ENCODE measurements around the gene DGCR2. TPM values are rescaled to one million over a fixed set of nuclear protein-coding genes. Genes with fewer than 3 reads are reported as not detected.

The DGCR2 gene
- total and polyA plus RNA-seq, 2 of the 8 experiments (the other 6 are each of a cell fraction or from before 2014, with no cell fraction given): 42.3 to 62.2 TPM

DNA sequence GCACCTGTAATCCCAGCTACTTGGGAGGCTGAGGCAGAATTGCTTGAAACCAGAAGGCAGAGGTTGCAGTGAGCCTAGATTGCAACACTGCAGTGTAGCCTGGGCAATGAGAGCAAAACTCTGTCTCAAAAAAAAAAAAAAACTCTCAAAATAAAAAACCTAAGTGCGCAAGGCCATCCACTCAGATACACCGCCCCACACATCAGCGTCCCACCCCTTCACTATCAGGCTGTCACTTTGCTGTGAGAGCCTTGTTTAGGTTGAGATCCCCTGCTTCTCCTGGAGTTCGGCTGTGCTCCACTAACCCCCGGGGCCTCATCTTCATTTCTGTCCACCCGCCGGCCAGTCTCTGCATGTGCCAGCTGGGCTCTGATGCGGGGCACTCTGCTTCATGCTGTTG is 44.2 kb upstream of the DGCR2 start:
- CTCF ChIA-PET (ENCODE audit: partially characterized antibody): interaction anchor here (0.6 to 2.3 kb wide), 2 partner anchors 11 to 122 kb away, joined by 3 to 11 read pairs; no protein-coding TSS in a partner anchor
- DNase-seq (ENCODE audit: low read depth in 1 of 2, low spot score in 2 of 2): no peak
- H2AFZ ChIP-seq (ENCODE audit: low read length): no peak overlapping the region
- peaks cover 20 to 46% (median 38%) of the 10 kb centered on the region in 4 experiments for H3K27me3 ChIP-seq (replicated peaks in 1 of 4; ENCODE audit: control insufficient read depth in 3 of 4, extremely low read depth in 1 of 4, insufficient read depth in 3 of 4, low read length in 3 of 4)
- no peak overlapping the region for H3K4me2 ChIP-seq (ENCODE audit: insufficient read depth in 1 of 2, low read depth in 2 of 2, low read length in 2 of 2)
- H2BK120ac ChIP-seq (replicated peaks; ENCODE audit: low read depth, low read length): no peak overlapping the region
- no peak overlapping the region for H3K4me3 ChIP-seq (ENCODE audit: extremely low read depth in 1 of 4, insufficient read depth in 2 of 4, low read depth in 3 of 4, low read length in 4 of 4)
- peaks cover 0 to 2% of the 10 kb centered on the region in 2 experiments for H4K20me1 ChIP-seq (replicated peaks in 1 of 2; ENCODE audit: control insufficient read depth in 1 of 2, insufficient read depth in 2 of 2, low read length in 2 of 2)
- H4K91ac ChIP-seq (replicated peaks; ENCODE audit: insufficient read length, low read length): no peak overlapping the region
- no peaks in the 10 kb centered on the region for H3K79me1 ChIP-seq (ENCODE audit: low read depth, low read length)
- FAIRE-seq: no peak
- no peak overlapping the region for H2BK5ac ChIP-seq (ENCODE audit: low read depth, low read length)
- no peaks in the 10 kb centered on the region for H3K36me3 ChIP-seq (ENCODE audit: control insufficient read depth in 2 of 4, insufficient read depth in 4 of 4, low read length in 3 of 4)
- H3K79me2 ChIP-seq (ENCODE audit: control insufficient read depth in 1 of 2, insufficient read depth in 2 of 2, low read length in 2 of 2): no peaks in the 10 kb centered on the region
- no peak overlapping the region for H3K23ac ChIP-seq (ENCODE audit: insufficient read length)
- H3K9ac ChIP-seq (replicated peaks in 1 of 4; ENCODE audit: extremely low read depth in 1 of 4, low read depth in 3 of 4, low read length in 3 of 4): no peak overlapping the region
- H3K27ac ChIP-seq (ENCODE audit: low read depth, low read length): no peak overlapping the region
- peaks cover 4% of the 10 kb centered on the region for H3K23me2 ChIP-seq (ENCODE audit: low read depth, low read length)
- H3K4ac ChIP-seq (replicated peaks; ENCODE audit: insufficient read length, low read depth, low read length): no peak overlapping the region
- POLR2A ChIA-PET (ENCODE audit: partially characterized antibody): no interaction called here
- H3K9me3 ChIP-seq (ENCODE audit: insufficient read depth in 2 of 2, low read depth in 1 of 2, low read length in 1 of 2): no peaks in the 10 kb centered on the region
- H2BK12ac ChIP-seq (ENCODE audit: low read depth, low read length): no peak overlapping the region
- no peak overlapping the region for H2AK5ac ChIP-seq (ENCODE audit: low read depth, low read length)
- H3K56ac ChIP-seq (replicated peaks; ENCODE audit: insufficient read length, low read depth, low read length): no peak overlapping the region
- WGBS, 2 experiments (ENCODE audit: extremely low coverage in 1 of 2, insufficient coverage in 1 of 2, insufficient read length in 1 of 2, insufficient replicate concordance in 2 of 2, low coverage in 1 of 2, low lambda C conversion rate in 2 of 2, missing lambda C conversion rate in 1 of 2): 86% methylated on average over 8 of the region's 8 CpGs; no CpG with 5 or more reads in 1 of the 2 experiments
- no peak overlapping the region for H2BK20ac ChIP-seq (ENCODE audit: low read length)
- peaks cover 0 to 11% (median 7%) of the 10 kb centered on the region in 4 experiments; a peak in 6 of 7 replicates for H3K4me1 ChIP-seq (replicated peaks in 1 of 4; ENCODE audit: control insufficient read depth in 3 of 4, insufficient read depth in 4 of 4, low read length in 3 of 4)
- H4K8ac ChIP-seq (ENCODE audit: extremely low read depth, insufficient read depth, low read length): no peak overlapping the region
- no peak overlapping the region for H2BK15ac ChIP-seq (ENCODE audit: low read length)
- H3K14ac ChIP-seq (ENCODE audit: insufficient read length): no peak overlapping the region
- no peak overlapping the region for H3K18ac ChIP-seq (ENCODE audit: extremely low read depth, low read length)
- no peak overlapping the region for H4K5ac ChIP-seq (ENCODE audit: insufficient read length, low read depth, low read length)
- TF ChIP-seq, protein P1, sequence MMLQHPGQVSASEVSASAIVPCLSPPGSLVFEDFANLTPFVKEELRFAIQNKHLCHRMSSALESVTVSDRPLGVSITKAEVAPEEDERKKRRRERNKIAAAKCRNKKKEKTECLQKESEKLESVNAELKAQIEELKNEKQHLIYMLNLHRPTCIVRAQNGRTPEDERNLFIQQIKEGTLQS (IDR thresholded peaks at IDR 0.05; ENCODE audit: insufficient read depth, low read depth, low read length): no peak
- TF ChIP-seq POLR2A (IDR thresholded peaks at IDR 0.05; ENCODE audit: control extremely low read depth in 1 of 2, low read depth in 2 of 2, low read length in 2 of 2) (no peak), JUND (IDR thresholded peaks at IDR 0.05; ENCODE audit: low read length) (no peak), CTBP2 (IDR thresholded peaks at IDR 0.05; ENCODE audit: borderline replicate concordance, insufficient read depth, insufficient read length, low read length) (no peak), EZH2 (IDR thresholded peaks at IDR 0.05; ENCODE audit: low read depth, low read length, severe bottlenecking) (no peak), SUZ12 (IDR thresholded peaks at IDR 0.05; ENCODE audit: low read length) (no peak), CHD2 (IDR thresholded peaks at IDR 0.05; ENCODE audit: low read length) (no peak), ZNF274 (IDR thresholded peaks at IDR 0.05; ENCODE audit: borderline replicate concordance, extremely low read depth, low read length) (no peak), SP4 (IDR thresholded peaks at IDR 0.05; ENCODE audit: low read length) (no peak), SIX5 (IDR thresholded peaks at IDR 0.05; ENCODE audit: low read depth, low read length) (no peak), TCF12 (IDR thresholded peaks at IDR 0.05; ENCODE audit: low read depth, low read length) (no peak), RFX5 (IDR thresholded peaks at IDR 0.05; ENCODE audit: borderline replicate concordance, low read depth, low read length) (no peak)
- TF ChIP-seq, protein P2, sequence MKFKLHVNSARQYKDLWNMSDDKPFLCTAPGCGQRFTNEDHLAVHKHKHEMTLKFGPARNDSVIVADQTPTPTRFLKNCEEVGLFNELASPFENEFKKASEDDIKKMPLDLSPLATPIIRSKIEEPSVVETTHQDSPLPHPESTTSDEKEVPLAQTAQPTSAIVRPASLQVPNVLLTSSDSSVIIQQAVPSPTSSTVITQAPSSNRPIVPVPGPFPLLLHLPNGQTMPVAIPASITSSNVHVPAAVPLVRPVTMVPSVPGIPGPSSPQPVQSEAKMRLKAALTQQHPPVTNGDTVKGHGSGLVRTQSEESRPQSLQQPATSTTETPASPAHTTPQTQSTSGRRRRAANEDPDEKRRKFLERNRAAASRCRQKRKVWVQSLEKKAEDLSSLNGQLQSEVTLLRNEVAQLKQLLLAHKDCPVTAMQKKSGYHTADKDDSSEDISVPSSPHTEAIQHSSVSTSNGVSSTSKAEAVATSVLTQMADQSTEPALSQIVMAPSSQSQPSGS (IDR thresholded peaks at IDR 0.05; ENCODE audit: low read length): no peak

All from H1 (cell line).